K562 (cell line): ENCODE results near the gene EGFL7. TPM values are rescaled to one million over a fixed set of nuclear protein-coding genes. Genes with fewer than 3 reads are reported as not detected.

Experiments used
- BCLAF1 ChIP-seq, 2 experiments: fragments of 450-650 bp in 1 of 2; IDR thresholded peaks; 2 replicates each; pipeline ENCODE4 v1.6.1; 2011 to 2017; ENCODE audit warnings: low read depth in 2 of 2, antibody characterized with exemption in 1 of 2, borderline replicate concordance in 1 of 2, low read length in 1 of 2, mild to moderate bottlenecking in 1 of 2, mixed read lengths in 1 of 2; ENCODE audit not compliant: control insufficient read depth in 1 of 2
- CC2D1A ChIP-seq: fragments of 450-650 bp; IDR thresholded peaks from 2 replicates; pipeline ENCODE4 v1.6.1; 2017; ENCODE audit warnings: mild to moderate bottlenecking
- CHAMP1 ChIP-seq: fragments of 450-650 bp; IDR thresholded peaks from 2 replicates; pipeline ENCODE4 v1.6.1; 2016; ENCODE audit warnings: mild to moderate bottlenecking
- CREB1 ChIP-seq, 2 experiments: sonication (generic) in 1 of 2; formaldehyde crosslinking in 1 of 2; IDR thresholded peaks; 2 replicates each; pipeline versions ENCODE4 v1.6.1 to v1.8.0; 2012 to 2022; ENCODE audit warnings: inconsistent platforms in 1 of 2, mild to moderate bottlenecking in 1 of 2, missing genetic modification reagents in 1 of 2, moderate library complexity in 1 of 2
- DLX4 ChIP-seq: fragments of 250-450 bp; sonication (Bioruptor Pico); IDR thresholded peaks from 2 replicates; pipeline ENCODE4 v1.6.1; 2021; ENCODE audit warnings: mild to moderate bottlenecking
- FOXK1 ChIP-seq: sonication (generic); formaldehyde crosslinking; IDR thresholded peaks from 2 replicates; pipeline ENCODE4 v1.8.0; 2022; ENCODE audit warnings: missing genetic modification reagents, mild to moderate bottlenecking, borderline replicate concordance
- GATAD2B ChIP-seq: fragments of 450-650 bp; IDR thresholded peaks from 2 replicates; pipeline ENCODE4 v1.6.1; 2017; ENCODE audit warnings: mild to moderate bottlenecking, borderline replicate concordance
- JUND ChIP-seq, 2 experiments: IDR thresholded peaks; 2 replicates in 1 of 2; 3 replicates in 1 of 2; pipeline ENCODE4 v1.6.1; 2011; ENCODE audit warnings: borderline replicate concordance in 2 of 2, low read depth in 2 of 2, low read length in 2 of 2, improper control_type of control experiment in 1 of 2, missing biosample characterization in 1 of 2, missing genetic modification characterization in 1 of 2, missing genetic modification reagents in 1 of 2
- MEF2D ChIP-seq: conservative IDR thresholded peaks from 2 replicates; pipeline ENCODE4 v1.6.1; 2016; ENCODE audit warnings: low read depth, missing genetic modification characterization, missing compliant biosample characterization
- NONO ChIP-seq, 2 experiments: fragments of 200-400 bp in 1 of 2; fragments of 450-650 bp in 1 of 2; formaldehyde crosslinking in 1 of 2; IDR thresholded peaks; 2 replicates each; pipeline ENCODE4 v1.6.1; 2017; ENCODE audit warnings: low read depth in 2 of 2, mild to moderate bottlenecking in 2 of 2, moderate library complexity in 2 of 2, low read length in 1 of 2
- POLR3A ChIP-seq: IDR thresholded peaks from 2 replicates; pipeline ENCODE4 v1.6.1; 2011; ENCODE audit warnings: borderline replicate concordance, mild to moderate bottlenecking, moderate library complexity; ENCODE audit not compliant: insufficient read length, insufficient read depth; ENCODE audit errors: extremely low read depth
- RBM39 ChIP-seq: fragments of 200-400 bp; formaldehyde crosslinking; optimal IDR thresholded peaks from 2 replicates; pipeline ENCODE3; 2018; ENCODE audit warnings: low read depth, low read length
- SAP30 ChIP-seq: fragments of 200-600 bp; sonication (generic); IDR thresholded peaks from 2 replicates; pipeline ENCODE4 v1.6.1; 2012; ENCODE audit warnings: borderline replicate concordance, low read depth, mild to moderate bottlenecking, moderate library complexity, low read length, control low read depth, inconsistent platforms; ENCODE audit not compliant: insufficient read depth, poor library complexity, severe bottlenecking
- polyA plus RNA-seq, 8 experiments: library from polyadenylated mRNA; depleted of rRNA in 4 of 8; stranded (reverse) in 5 of 8; unstranded in 3 of 8; fragments of >200 nt; fragmentation: Nextera tagmentation in 2 of 8; fragmentation: Illumina TruSeq in 1 of 8; extraction: Ambion mirVana in 2 of 8; extraction: Trizol in 1 of 8; gene quantifications; 2 replicates each; pipeline versions ENCODE4 v1.2.1 to v1.2.3, GENCODE V29; 2011 to 2014; ENCODE audit warnings: inconsistent platforms in 1 of 8, missing spikeins in 1 of 8
- total RNA-seq, 7 experiments: library from RNA; depleted of rRNA in 6 of 7; stranded (reverse); fragments of >200 nt in 6 of 7; fragmentation: Illumina TruSeq in 2 of 7; extraction: Trizol in 2 of 7; gene quantifications; 2 replicates each; pipeline versions ENCODE4 v1.2.1 to v1.2.3, GENCODE V29; 2011 to 2021; ENCODE audit warnings: low replicate concordance in 1 of 7
- TF ChIP-seq, protein P1 (sequence below): fragments of 250-450 bp; sonication (Bioruptor Pico); IDR thresholded peaks from 2 replicates; pipeline ENCODE4 v1.4.0; 2020; ENCODE audit warnings: mild to moderate bottlenecking, moderate library complexity

EGFL7 gene
- total and polyA plus RNA-seq, 9 of the 15 experiments (the other 6 are each of a cell fraction or from before 2014, with no cell fraction given), result 1.5 to 286 (median 55.5) TPM

DNA sequence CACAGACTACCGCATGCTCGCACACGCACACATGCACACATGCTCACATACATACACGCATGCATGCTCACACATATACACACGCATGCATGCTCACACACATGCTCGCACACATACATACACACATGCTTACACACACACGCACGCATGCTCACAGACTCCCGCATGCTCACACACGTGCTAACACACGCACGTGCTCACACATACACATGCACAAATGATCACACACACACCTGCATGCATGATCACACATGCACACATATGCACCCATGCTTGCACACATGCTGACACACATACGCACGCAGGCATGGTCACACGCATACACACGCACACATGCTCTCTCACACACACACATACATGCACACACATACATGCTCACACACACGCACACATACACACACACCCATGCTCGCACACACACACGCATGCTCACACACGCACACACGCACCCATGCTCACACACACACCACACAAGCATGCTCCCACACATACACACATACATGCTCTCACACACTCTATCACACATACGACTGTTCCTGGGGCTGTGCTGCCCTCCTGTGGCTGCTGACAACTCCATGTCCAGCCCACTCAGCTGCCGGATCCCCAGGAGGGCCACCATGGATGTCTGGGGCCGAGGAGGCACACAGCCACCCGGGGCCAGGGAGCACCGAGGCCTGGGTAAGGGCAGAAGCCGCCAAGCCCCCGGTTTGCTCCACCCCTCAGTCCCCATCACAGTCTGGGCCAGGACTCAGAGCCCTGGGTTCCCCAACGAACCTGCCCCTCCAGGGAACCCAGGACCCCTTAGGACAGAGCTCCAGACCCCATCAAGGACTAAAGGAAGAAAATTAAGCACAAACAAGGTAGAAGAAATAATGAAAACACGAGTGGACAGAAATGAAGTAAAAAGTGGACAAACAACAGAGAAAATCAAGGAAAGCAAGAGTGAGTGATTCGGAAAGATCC is 31.4 kb upstream of the EGFL7 start (continued):
- TF ChIP-seq CHAMP1, result no peak
- no peak for TF ChIP-seq JUND (IDR thresholded peaks at IDR 0.05; ENCODE audit: borderline replicate concordance, low read depth, low read length)
- TF ChIP-seq JUND (tag; IDR thresholded peaks at IDR 0.05; ENCODE audit: borderline replicate concordance, low read depth, low read length), result no peak
- TF ChIP-seq DLX4 (CRISPR knock-in tag), result no peak
- peak; percentile 90 for TF ChIP-seq CC2D1A
- no peak for TF ChIP-seq BCLAF1 (IDR thresholded peaks at IDR 0.05; ENCODE audit: borderline replicate concordance in 1 of 2, control insufficient read depth in 1 of 2, low read depth in 2 of 2, low read length in 1 of 2)
- TF ChIP-seq POLR3A, result no peak
- no peak for TF ChIP-seq FOXK1 (CRISPR knock-in tag)
- no peak for TF ChIP-seq GATAD2B
- TF ChIP-seq MEF2D (tag), result no peak
- TF ChIP-seq, protein P1, sequence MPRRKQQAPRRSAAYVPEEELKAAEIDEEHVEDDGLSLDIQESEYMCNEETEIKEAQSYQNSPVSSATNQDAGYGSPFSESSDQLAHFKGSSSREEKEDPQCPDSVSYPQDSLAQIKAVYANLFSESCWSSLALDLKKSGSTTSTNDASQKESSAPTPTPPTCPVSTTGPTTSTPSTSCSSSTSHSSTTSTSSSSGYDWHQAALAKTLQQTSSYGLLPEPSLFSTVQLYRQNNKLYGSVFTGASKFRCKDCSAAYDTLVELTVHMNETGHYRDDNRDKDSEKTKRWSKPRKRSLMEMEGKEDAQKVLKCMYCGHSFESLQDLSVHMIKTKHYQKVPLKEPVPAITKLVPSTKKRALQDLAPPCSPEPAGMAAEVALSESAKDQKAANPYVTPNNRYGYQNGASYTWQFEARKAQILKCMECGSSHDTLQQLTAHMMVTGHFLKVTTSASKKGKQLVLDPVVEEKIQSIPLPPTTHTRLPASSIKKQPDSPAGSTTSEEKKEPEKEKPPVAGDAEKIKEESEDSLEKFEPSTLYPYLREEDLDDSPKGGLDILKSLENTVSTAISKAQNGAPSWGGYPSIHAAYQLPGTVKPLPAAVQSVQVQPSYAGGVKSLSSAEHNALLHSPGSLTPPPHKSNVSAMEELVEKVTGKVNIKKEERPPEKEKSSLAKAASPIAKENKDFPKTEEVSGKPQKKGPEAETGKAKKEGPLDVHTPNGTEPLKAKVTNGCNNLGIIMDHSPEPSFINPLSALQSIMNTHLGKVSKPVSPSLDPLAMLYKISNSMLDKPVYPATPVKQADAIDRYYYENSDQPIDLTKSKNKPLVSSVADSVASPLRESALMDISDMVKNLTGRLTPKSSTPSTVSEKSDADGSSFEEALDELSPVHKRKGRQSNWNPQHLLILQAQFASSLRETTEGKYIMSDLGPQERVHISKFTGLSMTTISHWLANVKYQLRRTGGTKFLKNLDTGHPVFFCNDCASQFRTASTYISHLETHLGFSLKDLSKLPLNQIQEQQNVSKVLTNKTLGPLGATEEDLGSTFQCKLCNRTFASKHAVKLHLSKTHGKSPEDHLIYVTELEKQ (CRISPR knock-in tag), result no peak
- no peak for TF ChIP-seq CREB1 (IDR thresholded peaks at IDR 0.05)
- TF ChIP-seq CREB1 (CRISPR knock-in tag; IDR thresholded peaks at IDR 0.05), result no peak
- TF ChIP-seq RBM39, result no peak
- no peak for TF ChIP-seq SAP30
- no peak for TF ChIP-seq NONO (IDR thresholded peaks at IDR 0.05; ENCODE audit: low read depth in 2 of 2, low read length in 1 of 2)
